HepG2 (cell line): ENCODE measurements around the gene ATAD1. TPM values are rescaled to one million over a fixed set of nuclear protein-coding genes. Genes with fewer than 3 reads are reported as not detected.

Experiments used
- ATF5 ChIP-seq: sonication (generic); formaldehyde crosslinking; IDR thresholded peaks from 2 replicates; pipeline ENCODE4 v1.4.0; 2020; ENCODE audit warnings: mild to moderate bottlenecking, low read depth, missing genetic modification reagents
- ATM ChIP-seq: fragments of 450-650 bp; IDR thresholded peaks from 2 replicates; pipeline ENCODE4 v1.7.1; 2017; ENCODE audit warnings: mild to moderate bottlenecking, borderline replicate concordance
- CC2D1A ChIP-seq: sonication (generic); formaldehyde crosslinking; IDR thresholded peaks from 2 replicates; pipeline ENCODE4 v1.8.1; 2023; ENCODE audit warnings: mild to moderate bottlenecking, missing genetic modification reagents
- ELK4 ChIP-seq: sonication (generic); formaldehyde crosslinking; IDR thresholded peaks from 2 replicates; pipeline ENCODE4 v1.9.0; 2021; ENCODE audit warnings: missing genetic modification reagents, borderline replicate concordance
- FOXJ3 ChIP-seq: sonication (generic); formaldehyde crosslinking; IDR thresholded peaks from 2 replicates; pipeline ENCODE4 v1.4.0; 2020; ENCODE audit warnings: missing genetic modification reagents, mild to moderate bottlenecking, borderline replicate concordance
- NFYB ChIP-seq: sonication (generic); formaldehyde crosslinking; IDR thresholded peaks from 2 replicates; pipeline ENCODE4 v1.4.0; 2020; ENCODE audit warnings: missing genetic modification reagents
- RBM39 ChIP-seq: fragments of 200-400 bp; formaldehyde crosslinking; IDR thresholded peaks from one replicate; pipeline ENCODE4 v1.6.1; 2018; ENCODE audit warnings: antibody characterized with exemption, mild to moderate bottlenecking, low read depth, low read length; ENCODE audit not compliant: poor library complexity, severe bottlenecking
- REPIN1 ChIP-seq: sonication (generic); formaldehyde crosslinking; IDR thresholded peaks from 2 replicates; pipeline ENCODE4 v1.8.0; 2022; ENCODE audit warnings: missing genetic modification reagents, low read depth, mild to moderate bottlenecking, borderline replicate concordance
- SSRP1 ChIP-seq: IDR thresholded peaks from 2 replicates; pipeline ENCODE4 v1.6.1; 2016; ENCODE audit warnings: control low read depth
- TAF15 ChIP-seq: fragments of 200-400 bp; formaldehyde crosslinking; IDR thresholded peaks from one replicate; pipeline ENCODE4 v1.6.1; 2018; ENCODE audit warnings: mild to moderate bottlenecking, low read depth, low read length; ENCODE audit not compliant: poor library complexity, severe bottlenecking
- ZNF281 ChIP-seq: sonication (generic); formaldehyde crosslinking; IDR thresholded peaks from 2 replicates; pipeline ENCODE4 v1.4.0; 2020; ENCODE audit warnings: missing genetic modification reagents, borderline replicate concordance
- ZNF318 ChIP-seq: sonication (generic); formaldehyde crosslinking; IDR thresholded peaks from 2 replicates; pipeline ENCODE4 v1.4.0; 2020; ENCODE audit warnings: mild to moderate bottlenecking, missing genetic modification reagents
- ZNF350 ChIP-seq: sonication (generic); formaldehyde crosslinking; IDR thresholded peaks from 2 replicates; pipeline ENCODE4 v1.4.0; 2020; ENCODE audit warnings: mild to moderate bottlenecking, low read depth, missing genetic modification reagents, borderline replicate concordance
- ZNF619 ChIP-seq: sonication (generic); formaldehyde crosslinking; IDR thresholded peaks from 2 replicates; pipeline ENCODE4 v1.4.0; 2020; ENCODE audit warnings: mild to moderate bottlenecking, missing genetic modification reagents
- ZNF652 ChIP-seq: IDR thresholded peaks from 2 replicates; pipeline ENCODE4 v1.6.1; 2016; ENCODE audit warnings: low read depth, borderline replicate concordance
- polyA plus RNA-seq, 8 experiments: library from polyadenylated mRNA; depleted of rRNA in 3 of 8; stranded (reverse) in 7 of 8; unstranded in 1 of 8; fragments of >200 nt; fragmentation: Illumina TruSeq in 4 of 8; extraction: Trizol in 4 of 8; gene quantifications; 2 replicates each; pipeline versions ENCODE4 v1.2.1 to v1.2.3, GENCODE V29; 2011 to 2016; ENCODE audit warnings: low read depth in 4 of 8, missing spikeins in 1 of 8, mixed read lengths in 1 of 8; ENCODE audit not compliant: insufficient read depth in 1 of 8
- total RNA-seq, 5 experiments: library from RNA; depleted of rRNA; stranded (reverse); fragments of >200 nt; fragmentation: Illumina TruSeq; extraction: Trizol; gene quantifications; 2 replicates each; pipeline ENCODE4 v1.2.3, GENCODE V29; 2016; ENCODE audit warnings: low read depth in 1 of 5

ATAD1 gene
- total and polyA plus RNA-seq, 2 of the 13 experiments (the other 11 are each of a cell fraction or from before 2014, with no cell fraction given): 14.9 to 28.2 TPM

GRCh38 chr10:87863053-87863943 is 45.3 kb upstream of the ATAD1 start, which contains the start of the genes KLLN and PTEN (continued):
- TF ChIP-seq FOXJ3 (no peak), NFYB (no peak), SSRP1 (CRISPR knock-in tag) (no peak), CC2D1A (no peak), ATM (no peak), RBM39 (no peak), REPIN1 (CRISPR knock-in tag) (no peak), ATF5 (CRISPR knock-in tag) (no peak; the same call in 1 of the 2 replicates), ZNF318 (CRISPR knock-in tag) (no peak), ZNF350 (CRISPR knock-in tag) (no peak), ZNF619 (CRISPR knock-in tag) (no peak), ELK4 (CRISPR knock-in tag) (0 out of 2 replicates have a peak, but pooled peaks have one; percentile 18), ZNF281 (CRISPR knock-in tag) (peak; percentile 72), TAF15 (no peak), ZNF652 (no peak)
